ENCODE data around the gene SLC16A8. TPM values are rescaled to one million over a fixed set of nuclear protein-coding genes. Genes with fewer than 3 reads are reported as not detected.

Gene SLC16A8
- total and polyA plus RNA-seq, 2 donors (not counting 1 experiment from before 2014, with no cell fraction given): not detected

DNA sequence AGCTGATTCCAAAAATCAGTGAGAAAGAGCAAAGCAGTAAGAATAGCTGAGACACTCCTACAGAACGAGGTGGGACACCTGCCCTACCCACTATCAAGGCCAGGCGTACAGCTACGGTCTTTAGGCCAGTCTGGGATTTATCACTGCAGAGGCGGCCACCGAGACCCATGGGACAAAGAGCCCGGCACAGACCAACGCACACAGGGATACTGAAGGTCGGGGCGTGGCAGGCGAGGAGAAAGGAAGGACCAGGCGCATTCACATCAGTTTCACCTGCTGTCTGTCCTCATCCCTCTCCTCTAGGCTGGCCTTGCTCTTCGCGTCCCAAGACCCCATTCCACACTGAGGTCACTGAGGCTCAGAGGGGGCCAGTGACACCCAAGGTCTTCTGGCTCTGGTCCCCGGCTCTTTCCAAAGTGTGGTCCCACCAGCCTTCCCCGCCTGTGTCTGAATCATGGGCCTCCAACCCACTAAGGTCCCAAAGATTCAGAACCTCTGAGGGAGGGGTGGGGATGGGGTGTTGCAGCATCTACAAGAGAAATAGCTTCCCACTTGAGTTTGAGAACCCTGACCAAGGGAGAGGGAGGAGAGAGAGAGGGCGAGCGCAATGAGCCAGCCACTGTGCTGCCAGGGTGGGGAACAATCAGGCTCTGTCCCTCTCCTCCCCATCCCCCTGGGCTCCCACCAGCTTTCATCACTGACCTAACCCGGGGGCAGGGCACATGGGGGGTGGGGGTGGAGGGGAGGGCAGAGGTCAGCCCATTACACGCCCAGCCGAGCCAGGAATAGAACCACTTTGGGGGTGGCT is 34.0 kb downstream of the SLC16A8 start:
- Histone ChIP-seq H3K36me3 (replicated peaks in 1 of 2; ENCODE audit: control extremely low read depth in 1 of 2, control insufficient read depth in 1 of 2, extremely low read depth in 1 of 2, insufficient read depth in 2 of 2, low read length in 1 of 2) (no peaks in the 10 kb centered on the region), H2AFZ (ENCODE audit: insufficient read depth, low read depth, low read length, poor library complexity, severe bottlenecking) (no peak overlapping the region), H3K27ac (ENCODE audit: low read length in 2 of 2) (no peak overlapping the region), H3K27me3 (replicated peaks in 1 of 4; ENCODE audit: control extremely low read depth in 1 of 4, control insufficient read depth in 3 of 4, insufficient read depth in 4 of 4, low read length in 3 of 4) (peaks cover 0 to 21% (median 2%) of the 10 kb centered on the region in 4 experiments), H4K20me1 (ENCODE audit: control insufficient read depth, insufficient read depth, low read length, poor library complexity, severe bottlenecking) (no peaks in the 10 kb centered on the region), H3K4me3 (ENCODE audit: control extremely low read depth in 1 of 5, extremely low read depth in 1 of 5, insufficient read depth in 1 of 5, low read depth in 2 of 5, low read length in 4 of 5) (no peak overlapping the region), H3K4me2 (replicated peaks; ENCODE audit: low read depth, low read length, poor library complexity, severe bottlenecking) (no peak overlapping the region), H3K9ac (ENCODE audit: low read length) (no peak overlapping the region), H3K4me1 (ENCODE audit: control insufficient read depth in 2 of 2, insufficient read depth in 2 of 2, low read length in 2 of 2) (peaks cover 0 to 11% of the 10 kb centered on the region in 2 donors), H3K79me2 (ENCODE audit: control insufficient read depth, insufficient read depth, low read length) (no peaks in the 10 kb centered on the region), H3K9me3 (ENCODE audit: control extremely low read depth in 1 of 3, control insufficient read depth in 2 of 3, insufficient read depth in 1 of 3, low read length in 2 of 3) (no peaks in the 10 kb centered on the region)
- H3K9me3 Mint-ChIP-seq (ENCODE audit: insufficient read depth): no peaks in the 10 kb centered on the region
- H3K27ac Mint-ChIP-seq: no peak overlapping the region
- TF ChIP-seq EZH2 (IDR thresholded peaks at IDR 0.05; ENCODE audit: borderline replicate concordance, insufficient read depth, low read depth, low read length, poor library complexity, severe bottlenecking): no peak
- TF ChIP-seq, protein P1, sequence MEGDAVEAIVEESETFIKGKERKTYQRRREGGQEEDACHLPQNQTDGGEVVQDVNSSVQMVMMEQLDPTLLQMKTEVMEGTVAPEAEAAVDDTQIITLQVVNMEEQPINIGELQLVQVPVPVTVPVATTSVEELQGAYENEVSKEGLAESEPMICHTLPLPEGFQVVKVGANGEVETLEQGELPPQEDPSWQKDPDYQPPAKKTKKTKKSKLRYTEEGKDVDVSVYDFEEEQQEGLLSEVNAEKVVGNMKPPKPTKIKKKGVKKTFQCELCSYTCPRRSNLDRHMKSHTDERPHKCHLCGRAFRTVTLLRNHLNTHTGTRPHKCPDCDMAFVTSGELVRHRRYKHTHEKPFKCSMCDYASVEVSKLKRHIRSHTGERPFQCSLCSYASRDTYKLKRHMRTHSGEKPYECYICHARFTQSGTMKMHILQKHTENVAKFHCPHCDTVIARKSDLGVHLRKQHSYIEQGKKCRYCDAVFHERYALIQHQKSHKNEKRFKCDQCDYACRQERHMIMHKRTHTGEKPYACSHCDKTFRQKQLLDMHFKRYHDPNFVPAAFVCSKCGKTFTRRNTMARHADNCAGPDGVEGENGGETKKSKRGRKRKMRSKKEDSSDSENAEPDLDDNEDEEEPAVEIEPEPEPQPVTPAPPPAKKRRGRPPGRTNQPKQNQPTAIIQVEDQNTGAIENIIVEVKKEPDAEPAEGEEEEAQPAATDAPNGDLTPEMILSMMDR (IDR thresholded peaks at IDR 0.05): no peak
- ChIA-PET POLR2A (no interaction called here), CTCF (interaction anchor here (0.8 to 1.0 kb wide), 3 partner anchors 43 to 632 kb away, joined by 3 read pairs; partner anchors contain the start of gene TOMM22)
- DNase-seq: no peak
- peaks cover 7% of the 10 kb centered on the region for H3K4me1 Mint-ChIP-seq
- H3K4me3 Mint-ChIP-seq: no peak overlapping the region
- intact Hi-C loops (cut with micrococcal nuclease): loop anchor here (5.0 to 10.0 kb wide), 3 partner anchors 135 to 347 kb away; partner anchors contain the start of genes CSNK1E and PLA2G6
- WGBS (ENCODE audit: insufficient coverage): 94% methylated on average over 12 of the region's 20 CpGs
- H3K27me3 Mint-ChIP-seq: peaks cover 13% of the 10 kb centered on the region
- no peak for ATAC-seq (ENCODE audit: low read depth)
